Calu3 (cell line): ENCODE data around the gene RNF112. TPM values are rescaled to one million over a fixed set of nuclear protein-coding genes. Genes with fewer than 3 reads are reported as not detected.
A peak's percentile ranks its signal among the peaks of the same experiment; 100 is the strongest.

Experiments
- BruUV-seq: library from RNA; stranded (reverse); fragments of 400-500 nt; replicated peaks from 2 replicates; lab custom pipeline; 2021; lab: Mats Ljungman, UMichigan
- CTCF ChIA-PET: fragments of 300-600 bp; sonication (Branson Sonifier 250); formaldehyde crosslinking; loops from one replicate; lab custom pipeline; 2022; ENCODE audit warnings: antibody characterized with exemption; lab: Charles Lee
- DNase-seq: peaks from one replicate; pipeline ENCODE4 v3.0.0; 2022
- H3K27ac Mint-ChIP-seq: one replicate; pipeline ENCODE4 v1.8.0; 2022; ENCODE audit warnings: mixed read lengths; ENCODE audit not compliant: unreplicated experiment
- H3K27me3 Mint-ChIP-seq: one replicate; pipeline ENCODE4 v1.8.0; 2022; ENCODE audit warnings: mixed read lengths; ENCODE audit not compliant: unreplicated experiment
- H3K36me3 Mint-ChIP-seq: one replicate; pipeline ENCODE4 v1.8.0; 2022; ENCODE audit warnings: mild to moderate bottlenecking, moderate library complexity, mixed read lengths; ENCODE audit not compliant: insufficient read depth, unreplicated experiment
- H3K4me1 Mint-ChIP-seq: one replicate; pipeline ENCODE4 v1.8.0; 2022; ENCODE audit warnings: mild to moderate bottlenecking, low read depth, mixed read lengths; ENCODE audit not compliant: unreplicated experiment
- H3K4me3 Mint-ChIP-seq: one replicate; pipeline ENCODE4 v1.8.0; 2022; ENCODE audit warnings: mild to moderate bottlenecking, low read depth, moderate library complexity, mixed read lengths; ENCODE audit not compliant: unreplicated experiment
- H3K9me3 Mint-ChIP-seq: one replicate; pipeline ENCODE4 v1.8.0; 2022; ENCODE audit warnings: low read depth, mixed read lengths; ENCODE audit not compliant: unreplicated experiment
- CTCF ChIP-seq: fragments of 200-600 bp; IDR thresholded peaks from one replicate; pipeline ENCODE4 v1.8.0; 2022; ENCODE audit warnings: antibody characterized with exemption; ENCODE audit not compliant: unreplicated experiment
- intact Hi-C: fragments of 100-400 bp; cut with micrococcal nuclease; formaldehyde crosslinking; loops from one replicate; pipeline ENCODE4 v1.10.0; 2022; ENCODE audit not compliant: unreplicated experiment
- total RNA-seq: library from RNA; stranded (reverse); gene quantifications from 2 replicates; pipeline ENCODE4 v1.2.3, GENCODE V29; 2022

Gene RNF112
- total RNA-seq, 1 experiment from 2014 or later: 1.3 TPM

- intact Hi-C loops: no loop called here
- no peak for TF ChIP-seq CTCF
- CTCF ChIA-PET: no interaction called here
- Mint-ChIP-seq H3K4me1 (no peaks in the 10 kb centered on the region), H3K36me3 (peaks cover 42% of the 10 kb centered on the region), H3K27me3 (no peaks in the 10 kb centered on the region), H3K9me3 (no peaks in the 10 kb centered on the region), H3K27ac (no peak overlapping the region), H3K4me3 (peak overlapping the region; percentile 92)
- TSS peak; percentile 38 for BruUV-seq
- DNase-seq: no peak
These were observed 31.5 kb upstream of the RNF112 start for GRCh38 chr17:19379361-19380065.

- CTCF ChIA-PET: no interaction called here
These were observed 30.3 kb upstream of the RNF112 start for GRCh38 chr17:19380481-19381301.

GRCh38 chr17:19381361-19381740, 29.7 kb upstream of the RNF112 start:
- intact Hi-C loops: no loop called here
- Mint-ChIP-seq H3K4me1 (no peaks in the 10 kb centered on the region), H3K4me3 (no peak overlapping the region), H3K36me3 (peaks cover 42% of the 10 kb centered on the region), H3K9me3 (no peaks in the 10 kb centered on the region), H3K27me3 (no peaks in the 10 kb centered on the region), H3K27ac (no peak overlapping the region)
- TF ChIP-seq CTCF: no peak
- no peak for DNase-seq
- no TSS peak for BruUV-seq
- CTCF ChIA-PET: no interaction called here

More at GRCh38 chr17:19380481-19381301, 30.3 kb upstream of the RNF112 start:
- TF ChIP-seq CTCF: no peak
- no peaks in the 10 kb centered on the region for H3K9me3 Mint-ChIP-seq
- H3K4me1 Mint-ChIP-seq: no peaks in the 10 kb centered on the region
- intact Hi-C loops: no loop called here
- no peak overlapping the region for H3K4me3 Mint-ChIP-seq
- DNase-seq: no peak
- BruUV-seq: no TSS peak
- no peaks in the 10 kb centered on the region for H3K27me3 Mint-ChIP-seq
- H3K36me3 Mint-ChIP-seq: peaks cover 42% of the 10 kb centered on the region
- H3K27ac Mint-ChIP-seq: no peak overlapping the region

GRCh38 chr17:19381741-19382444, 29.1 kb upstream of the RNF112 start:
- Mint-ChIP-seq H3K36me3 (peaks cover 40% of the 10 kb centered on the region), H3K4me3 (no peak overlapping the region), H3K27me3 (no peaks in the 10 kb centered on the region), H3K27ac (no peak overlapping the region), H3K9me3 (no peaks in the 10 kb centered on the region), H3K4me1 (no peaks in the 10 kb centered on the region)
- intact Hi-C loops: no loop called here
- no peak for TF ChIP-seq CTCF
- no peak for DNase-seq
- BruUV-seq: no TSS peak
- CTCF ChIA-PET: no interaction called here
